Neural crest cell (in vitro differentiated cells): ENCODE data around the gene SRRM1. TPM values are rescaled to one million over a fixed set of nuclear protein-coding genes. Genes with fewer than 3 reads are reported as not detected.
A peak's percentile ranks its signal among the peaks of the same experiment; 100 is the strongest.

ENCODE experiments used
- DNase-seq: peaks from one replicate; pipeline ENCODE4 v3.0.0; 2021; ENCODE audit warnings: low read depth, mixed read lengths, low spot score
- H3K27ac Mint-ChIP-seq: one replicate; pipeline ENCODE4 v1.8.0; 2021; ENCODE audit warnings: mild to moderate bottlenecking, mixed read lengths; ENCODE audit not compliant: unreplicated experiment
- H3K27me3 Mint-ChIP-seq: 2 replicates; pipeline ENCODE4 v1.8.0; 2021; ENCODE audit warnings: low read depth, mild to moderate bottlenecking, mixed read lengths
- H3K36me3 Mint-ChIP-seq: 2 replicates; pipeline ENCODE4 v1.8.0; 2021; ENCODE audit warnings: low read depth, mild to moderate bottlenecking, mixed read lengths
- H3K4me1 Mint-ChIP-seq: 2 replicates; pipeline ENCODE4 v1.8.0; 2021; ENCODE audit warnings: mixed read lengths
- H3K4me3 Mint-ChIP-seq: one replicate; pipeline ENCODE4 v1.8.0; 2021; ENCODE audit warnings: mild to moderate bottlenecking, mixed read lengths
- H3K9me3 Mint-ChIP-seq: 2 replicates; pipeline ENCODE4 v1.8.0; 2021; ENCODE audit warnings: mixed read lengths
- CTCF ChIP-seq: fragments of 200-600 bp; sonication (generic); conservative IDR thresholded peaks from 2 replicates; pipeline ENCODE4 v1.5.0; 2021; ENCODE audit warnings: antibody characterized with exemption, mild to moderate bottlenecking
- total RNA-seq: library from RNA; stranded (reverse); gene quantifications from 2 replicates; pipeline ENCODE4 v1.2.1, GENCODE V29; 2021

SRRM1 gene
- total RNA-seq, 1 donor from 2014 or later, result 217 TPM

GRCh38 chr1:24643363-24644099 lies 429 bp downstream of the SRRM1 start:
- Mint-ChIP-seq H3K4me1 (peaks cover 31% of the 10 kb centered on the region), H3K27me3 (no peaks in the 10 kb centered on the region), H3K36me3 (peaks cover 2% of the 10 kb centered on the region), H3K9me3 (no peaks in the 10 kb centered on the region), H3K27ac (peak overlapping the region; percentile 90), H3K4me3 (peak overlapping the region; percentile 99)
- DNase-seq, result no peak
- TF ChIP-seq CTCF, result no peak

GRCh38 chr1:24644100-24644384 lies 940 bp downstream of the SRRM1 start:
- Mint-ChIP-seq H3K4me1 (peaks cover 31% of the 10 kb centered on the region), H3K36me3 (peaks cover 4% of the 10 kb centered on the region), H3K9me3 (no peaks in the 10 kb centered on the region), H3K4me3 (peak overlapping the region; percentile 99), H3K27me3 (no peaks in the 10 kb centered on the region), H3K27ac (peak overlapping the region; percentile 90)
- no peak for DNase-seq
- no peak for TF ChIP-seq CTCF

- Mint-ChIP-seq H3K4me3 (no peak overlapping the region), H3K27ac (no peak overlapping the region), H3K36me3 (peaks cover 28% of the 10 kb centered on the region), H3K4me1 (peaks cover 15% of the 10 kb centered on the region), H3K27me3 (no peaks in the 10 kb centered on the region), H3K9me3 (no peaks in the 10 kb centered on the region)
- TF ChIP-seq CTCF, result no peak
- DNase-seq, result no peak
Measured at GRCh38 chr1:24648919-24649318, 5.8 kb downstream of the SRRM1 start.

GRCh38 chr1:24652382-24652781 lies 9.3 kb downstream of the SRRM1 start:
- Mint-ChIP-seq H3K27me3 (no peaks in the 10 kb centered on the region), H3K4me1 (no peaks in the 10 kb centered on the region), H3K4me3 (no peak overlapping the region), H3K27ac (no peak overlapping the region), H3K9me3 (no peaks in the 10 kb centered on the region), H3K36me3 (peaks cover 38% of the 10 kb centered on the region)
- DNase-seq, result no peak
- no peak for TF ChIP-seq CTCF

- H3K4me1 Mint-ChIP-seq, result no peaks in the 10 kb centered on the region
- no peak overlapping the region for H3K27ac Mint-ChIP-seq
- no peak for DNase-seq
- TF ChIP-seq CTCF, result no peak
- no peak overlapping the region for H3K4me3 Mint-ChIP-seq
- no peaks in the 10 kb centered on the region for H3K9me3 Mint-ChIP-seq
- no peaks in the 10 kb centered on the region for H3K27me3 Mint-ChIP-seq
- H3K36me3 Mint-ChIP-seq, result peaks cover 40% of the 10 kb centered on the region
Measured at GRCh38 chr1:24654010-24654409, 10.9 kb downstream of the SRRM1 start.
